Measurements from ENCODE around the gene TBC1D22A.

GRCh38 chr22:47178339-47178738, 415.9 kb downstream of the TBC1D22A start:
- no peak for TF ChIP-seq CTCF (IDR thresholded peaks at IDR 0.05)
- no peak for TF ChIP-seq POLR2A (IDR thresholded peaks at IDR 0.05)
